ENCODE data around the gene PDCD6IP.

DNA sequence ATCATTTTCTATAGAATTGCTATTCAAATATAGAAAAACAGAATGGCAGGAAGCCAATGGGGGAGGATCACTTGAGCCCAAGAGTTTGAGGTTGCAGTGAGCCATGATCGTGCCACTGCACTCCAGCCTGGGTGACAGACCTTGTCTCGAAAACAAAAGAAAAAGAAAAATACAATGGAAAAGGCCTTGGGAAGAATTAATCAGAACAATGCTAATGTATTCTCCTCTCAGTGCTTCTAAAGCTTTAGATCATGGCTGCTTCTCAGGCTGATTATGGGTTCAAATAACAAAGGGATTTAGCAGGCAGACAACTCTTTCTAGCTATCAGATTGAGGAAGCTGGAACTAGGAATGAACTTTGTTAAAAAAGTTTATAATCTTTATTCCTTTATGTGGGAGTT lies 115.8 kb downstream of the PDCD6IP start:
- TF ChIP-seq, protein P1, sequence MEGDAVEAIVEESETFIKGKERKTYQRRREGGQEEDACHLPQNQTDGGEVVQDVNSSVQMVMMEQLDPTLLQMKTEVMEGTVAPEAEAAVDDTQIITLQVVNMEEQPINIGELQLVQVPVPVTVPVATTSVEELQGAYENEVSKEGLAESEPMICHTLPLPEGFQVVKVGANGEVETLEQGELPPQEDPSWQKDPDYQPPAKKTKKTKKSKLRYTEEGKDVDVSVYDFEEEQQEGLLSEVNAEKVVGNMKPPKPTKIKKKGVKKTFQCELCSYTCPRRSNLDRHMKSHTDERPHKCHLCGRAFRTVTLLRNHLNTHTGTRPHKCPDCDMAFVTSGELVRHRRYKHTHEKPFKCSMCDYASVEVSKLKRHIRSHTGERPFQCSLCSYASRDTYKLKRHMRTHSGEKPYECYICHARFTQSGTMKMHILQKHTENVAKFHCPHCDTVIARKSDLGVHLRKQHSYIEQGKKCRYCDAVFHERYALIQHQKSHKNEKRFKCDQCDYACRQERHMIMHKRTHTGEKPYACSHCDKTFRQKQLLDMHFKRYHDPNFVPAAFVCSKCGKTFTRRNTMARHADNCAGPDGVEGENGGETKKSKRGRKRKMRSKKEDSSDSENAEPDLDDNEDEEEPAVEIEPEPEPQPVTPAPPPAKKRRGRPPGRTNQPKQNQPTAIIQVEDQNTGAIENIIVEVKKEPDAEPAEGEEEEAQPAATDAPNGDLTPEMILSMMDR (IDR thresholded peaks at IDR 0.05), result no peak
- TF ChIP-seq POLR2A (IDR thresholded peaks at IDR 0.05), result no peak

Data from testis (tissue), 2 donors.